ENCODE data around the gene HOXD12. TPM values are rescaled to one million over a fixed set of nuclear protein-coding genes. Genes with fewer than 3 reads are reported as not detected.
A peak's percentile ranks its signal among the peaks of the same experiment; 100 is the strongest.

Gene HOXD12
- total RNA-seq, 1 donor from 2014 or later = not detected

DNA sequence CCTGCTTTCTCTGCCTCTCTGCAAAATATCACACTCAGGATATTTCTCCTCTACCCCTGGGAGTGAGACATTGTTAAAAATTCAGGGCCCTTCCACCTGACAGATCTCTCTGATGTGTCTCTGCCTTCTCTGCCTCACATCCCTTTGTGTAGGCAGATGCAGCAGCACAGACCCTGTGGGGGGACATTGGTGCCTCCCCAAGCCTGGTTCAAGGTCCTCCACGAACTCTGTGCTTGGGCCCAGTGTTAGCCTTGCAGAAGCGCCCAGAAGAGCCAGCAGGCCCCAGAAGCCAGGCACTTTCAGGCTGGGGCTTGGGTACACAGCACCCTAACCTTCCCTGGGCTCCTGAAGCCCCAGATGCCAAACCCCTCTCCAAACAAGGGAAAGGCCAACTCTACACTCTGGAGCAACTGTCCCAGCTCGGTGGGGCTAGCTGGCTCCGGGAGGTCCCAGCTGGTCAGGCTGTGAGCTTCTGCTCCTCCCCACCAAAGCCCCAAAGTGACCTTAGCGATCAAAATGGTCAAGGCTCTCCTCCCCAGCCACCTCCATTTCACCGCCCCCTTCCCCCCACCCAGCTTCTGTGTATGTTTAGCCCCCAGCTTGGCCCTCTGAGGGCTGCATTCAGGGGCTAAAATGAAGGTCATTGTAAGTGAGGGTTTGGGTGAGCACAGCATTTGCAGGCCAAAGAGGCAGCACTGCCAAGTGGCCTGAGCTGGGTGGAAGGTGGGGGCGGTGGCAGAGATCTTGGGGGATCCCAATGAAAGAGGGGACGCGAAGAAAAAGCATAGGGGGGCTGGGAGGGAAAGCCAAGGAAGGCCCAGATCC, 25.6 kb downstream of the HOXD12 start:
- Histone ChIP-seq H3K4me3 (ENCODE audit: low read depth, low read length) (no peak overlapping the region), H3K36me3 (ENCODE audit: control insufficient read depth, insufficient read depth, low read length) (no peaks in the 10 kb centered on the region), H3K27me3 (ENCODE audit: control insufficient read depth, insufficient read depth, low read length) (peaks cover 74% of the 10 kb centered on the region)
- no peak for TF ChIP-seq CTCF (IDR thresholded peaks at IDR 0.05; ENCODE audit: insufficient read depth, low read length, severe bottlenecking)
- DNase-seq (ENCODE audit: low read depth) = no peak
- no peak for FAIRE-seq

GRCh38 chr2:176125772-176126054, 26.1 kb downstream of the HOXD12 start:
- DNase-seq (ENCODE audit: low read depth) (no peak), FAIRE-seq (no peak)
- no peaks in the 10 kb centered on the region for H3K36me3 ChIP-seq (ENCODE audit: control insufficient read depth, insufficient read depth, low read length)
- H3K27me3 ChIP-seq (ENCODE audit: control insufficient read depth, insufficient read depth, low read length) = peaks cover 70% of the 10 kb centered on the region
- no peak for TF ChIP-seq CTCF (IDR thresholded peaks at IDR 0.05; ENCODE audit: insufficient read depth, low read length, severe bottlenecking)
- H3K4me3 ChIP-seq (ENCODE audit: low read depth, low read length) = no peak overlapping the region

- DNase-seq (ENCODE audit: low read depth) = peak; percentile 43
- peak; percentile 59 for TF ChIP-seq CTCF (IDR thresholded peaks at IDR 0.05; ENCODE audit: insufficient read depth, low read length, severe bottlenecking)
- no peak overlapping the region for H3K4me3 ChIP-seq (ENCODE audit: low read depth, low read length)
- peaks cover 70% of the 10 kb centered on the region for H3K27me3 ChIP-seq (ENCODE audit: control insufficient read depth, insufficient read depth, low read length)
- FAIRE-seq = no peak
- no peaks in the 10 kb centered on the region for H3K36me3 ChIP-seq (ENCODE audit: control insufficient read depth, insufficient read depth, low read length)
Observed at GRCh38 chr2:176126929-176127773, 27.6 kb downstream of the HOXD12 start.

- no peak overlapping the region for H3K4me3 ChIP-seq (ENCODE audit: low read depth, low read length)
- FAIRE-seq = no peak
- no peak for TF ChIP-seq CTCF (IDR thresholded peaks at IDR 0.05; ENCODE audit: insufficient read depth, low read length, severe bottlenecking)
- peaks cover 71% of the 10 kb centered on the region for H3K27me3 ChIP-seq (ENCODE audit: control insufficient read depth, insufficient read depth, low read length)
- DNase-seq (ENCODE audit: low read depth) = no peak
- H3K36me3 ChIP-seq (ENCODE audit: control insufficient read depth, insufficient read depth, low read length) = no peaks in the 10 kb centered on the region
Observed at GRCh38 chr2:176127774-176128072, 28.1 kb downstream of the HOXD12 start.

DNA sequence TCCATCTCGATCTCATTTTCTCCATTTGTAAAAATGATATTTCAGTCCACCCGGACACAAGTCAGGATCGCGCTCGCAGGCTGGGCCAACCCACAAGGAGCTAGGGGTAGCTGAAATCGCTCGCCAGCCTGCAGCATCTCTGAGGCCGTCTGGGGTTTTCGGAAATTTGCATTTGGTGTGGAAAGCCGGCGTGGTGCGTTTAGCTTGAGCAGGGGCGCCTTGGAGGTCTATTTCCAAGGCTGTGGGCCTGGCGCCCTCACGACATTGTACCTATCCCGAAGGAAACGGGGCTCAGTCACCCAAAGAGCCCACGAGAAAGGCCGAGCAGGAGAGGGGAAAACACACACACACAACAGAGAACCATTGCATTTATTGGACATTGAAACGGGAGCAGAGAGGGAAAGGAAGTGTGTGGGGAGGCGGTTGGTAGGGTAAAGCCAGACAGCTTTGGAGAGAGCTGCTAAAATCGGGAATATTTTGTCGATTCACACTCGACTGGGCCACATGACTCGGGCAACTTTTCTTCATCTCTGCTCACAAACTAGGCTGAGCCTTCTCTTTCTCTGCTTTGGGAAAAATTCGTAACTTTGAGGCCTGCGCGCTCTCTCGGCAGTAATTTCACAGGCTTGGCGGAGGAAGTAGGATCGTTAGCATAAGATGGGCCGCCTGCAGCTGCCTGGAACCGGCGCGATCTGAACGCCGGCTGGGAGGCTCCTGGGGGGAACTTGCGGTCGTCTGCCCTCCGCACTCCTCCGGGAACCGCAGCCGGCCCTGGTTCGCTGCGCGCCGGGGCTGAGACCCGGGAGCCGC, 28.8 kb downstream of the HOXD12 start:
- TF ChIP-seq CTCF (IDR thresholded peaks at IDR 0.05; ENCODE audit: insufficient read depth, low read length, severe bottlenecking) = no peak
- DNase-seq (ENCODE audit: low read depth) = no peak
- Histone ChIP-seq H3K27me3 (ENCODE audit: control insufficient read depth, insufficient read depth, low read length) (peaks cover 74% of the 10 kb centered on the region), H3K4me3 (ENCODE audit: low read depth, low read length) (no peak overlapping the region), H3K36me3 (ENCODE audit: control insufficient read depth, insufficient read depth, low read length) (no peaks in the 10 kb centered on the region)
- FAIRE-seq = no peak
